ENCODE data around the gene C10orf88.

DNA sequence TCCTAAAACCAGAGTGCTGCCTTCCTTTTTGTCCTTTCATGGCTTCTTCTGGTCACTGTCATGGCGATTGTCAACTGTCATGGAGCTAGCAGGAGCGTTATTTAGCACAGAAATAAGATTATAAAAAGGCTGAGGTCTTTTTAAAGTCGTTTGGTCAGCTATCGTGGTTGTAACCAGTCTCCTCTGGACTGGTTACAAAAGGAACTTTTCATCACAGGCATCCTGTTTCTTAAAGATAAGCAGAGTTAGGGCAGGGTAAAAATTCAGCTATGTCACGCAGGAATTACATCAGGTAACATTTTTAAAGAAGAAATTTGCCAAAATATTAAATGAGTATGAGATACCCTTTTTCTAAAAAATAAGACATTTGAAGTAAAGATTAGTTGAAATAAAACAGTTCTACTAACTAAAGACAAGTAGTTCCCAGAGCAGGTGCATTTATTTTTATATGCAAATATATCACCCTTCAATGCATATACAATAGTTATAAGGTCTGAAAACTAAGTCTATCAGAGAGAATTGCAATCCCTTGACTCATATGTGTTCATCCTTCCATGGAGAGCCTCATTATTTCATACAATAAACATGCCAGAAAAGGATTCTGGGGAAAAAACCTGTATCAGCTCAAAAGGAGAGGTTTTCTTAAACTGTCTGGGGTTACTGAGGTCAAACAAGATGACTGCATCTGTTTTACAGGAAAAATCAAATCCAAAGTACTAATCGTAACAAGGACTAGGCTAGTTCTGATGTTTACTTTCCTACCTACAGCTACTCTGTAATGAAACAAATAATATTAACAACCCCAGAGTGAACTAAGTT, 22.7 kb downstream of the C10orf88 start:
- TF ChIP-seq, protein P1, sequence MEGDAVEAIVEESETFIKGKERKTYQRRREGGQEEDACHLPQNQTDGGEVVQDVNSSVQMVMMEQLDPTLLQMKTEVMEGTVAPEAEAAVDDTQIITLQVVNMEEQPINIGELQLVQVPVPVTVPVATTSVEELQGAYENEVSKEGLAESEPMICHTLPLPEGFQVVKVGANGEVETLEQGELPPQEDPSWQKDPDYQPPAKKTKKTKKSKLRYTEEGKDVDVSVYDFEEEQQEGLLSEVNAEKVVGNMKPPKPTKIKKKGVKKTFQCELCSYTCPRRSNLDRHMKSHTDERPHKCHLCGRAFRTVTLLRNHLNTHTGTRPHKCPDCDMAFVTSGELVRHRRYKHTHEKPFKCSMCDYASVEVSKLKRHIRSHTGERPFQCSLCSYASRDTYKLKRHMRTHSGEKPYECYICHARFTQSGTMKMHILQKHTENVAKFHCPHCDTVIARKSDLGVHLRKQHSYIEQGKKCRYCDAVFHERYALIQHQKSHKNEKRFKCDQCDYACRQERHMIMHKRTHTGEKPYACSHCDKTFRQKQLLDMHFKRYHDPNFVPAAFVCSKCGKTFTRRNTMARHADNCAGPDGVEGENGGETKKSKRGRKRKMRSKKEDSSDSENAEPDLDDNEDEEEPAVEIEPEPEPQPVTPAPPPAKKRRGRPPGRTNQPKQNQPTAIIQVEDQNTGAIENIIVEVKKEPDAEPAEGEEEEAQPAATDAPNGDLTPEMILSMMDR (optimal IDR thresholded peaks at IDR 0.05 in 1 of 3, IDR thresholded peaks at IDR 0.05 in 1 of 3, conservative IDR thresholded peaks at IDR 0.05 in 1 of 3; ENCODE audit: extremely low read depth in 1 of 3, insufficient read depth in 2 of 3, low read length in 3 of 3), result no peak
- TF ChIP-seq EZH2 (IDR thresholded peaks at IDR 0.05; ENCODE audit: low read length), result no peak

Data from keratinocyte (primary cell).